ENCODE results near the gene FAM47A.

DNA sequence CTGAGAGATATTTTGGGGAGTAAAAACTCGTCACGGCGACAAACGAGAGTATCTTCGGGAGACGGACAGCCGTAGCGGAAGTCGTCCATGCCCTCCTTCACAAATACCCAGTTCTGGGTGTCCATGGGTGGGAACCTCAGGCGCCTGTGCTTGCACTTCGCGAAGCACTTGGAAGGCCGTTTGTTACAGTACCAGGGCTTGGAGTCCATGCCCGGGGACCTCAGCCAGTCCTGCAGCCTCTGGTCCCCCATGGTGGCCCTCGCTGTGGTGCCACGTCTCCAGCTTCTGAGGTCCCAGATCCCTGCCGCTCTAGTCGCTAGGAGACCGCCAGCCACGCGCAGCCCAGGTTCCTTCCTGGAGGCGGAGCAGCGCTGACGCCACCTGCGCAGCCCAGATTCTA, at the start of gene FAM47A:
- TF ChIP-seq, protein P1, sequence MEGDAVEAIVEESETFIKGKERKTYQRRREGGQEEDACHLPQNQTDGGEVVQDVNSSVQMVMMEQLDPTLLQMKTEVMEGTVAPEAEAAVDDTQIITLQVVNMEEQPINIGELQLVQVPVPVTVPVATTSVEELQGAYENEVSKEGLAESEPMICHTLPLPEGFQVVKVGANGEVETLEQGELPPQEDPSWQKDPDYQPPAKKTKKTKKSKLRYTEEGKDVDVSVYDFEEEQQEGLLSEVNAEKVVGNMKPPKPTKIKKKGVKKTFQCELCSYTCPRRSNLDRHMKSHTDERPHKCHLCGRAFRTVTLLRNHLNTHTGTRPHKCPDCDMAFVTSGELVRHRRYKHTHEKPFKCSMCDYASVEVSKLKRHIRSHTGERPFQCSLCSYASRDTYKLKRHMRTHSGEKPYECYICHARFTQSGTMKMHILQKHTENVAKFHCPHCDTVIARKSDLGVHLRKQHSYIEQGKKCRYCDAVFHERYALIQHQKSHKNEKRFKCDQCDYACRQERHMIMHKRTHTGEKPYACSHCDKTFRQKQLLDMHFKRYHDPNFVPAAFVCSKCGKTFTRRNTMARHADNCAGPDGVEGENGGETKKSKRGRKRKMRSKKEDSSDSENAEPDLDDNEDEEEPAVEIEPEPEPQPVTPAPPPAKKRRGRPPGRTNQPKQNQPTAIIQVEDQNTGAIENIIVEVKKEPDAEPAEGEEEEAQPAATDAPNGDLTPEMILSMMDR (conservative IDR thresholded peaks at IDR 0.05) = no peak
- no peak for TF ChIP-seq ZFX (IDR thresholded peaks at IDR 0.05)
